HepG2 (cell line): Measurements from ENCODE around the gene GRID1. TPM values are rescaled to one million over a fixed set of nuclear protein-coding genes. Genes with fewer than 3 reads are reported as not detected.

Experiments used
- ATAC-seq: fragments of 200-7000 bp; cut with Tn5 transposase; 3 replicates; pipeline ENCODE4 v1.9.1; 2020; ENCODE audit warnings: mild to moderate bottlenecking, moderate library complexity
- BruUV-seq: library from RNA; stranded (reverse); fragments of 400-500 nt; replicated peaks from 2 replicates; lab custom pipeline; 2021; lab: Mats Ljungman, UMichigan
- CTCF ChIA-PET: fragments of 300-600 bp; formaldehyde crosslinking; extraction: SDS; loops from one replicate; lab custom pipeline; 2021; ENCODE audit warnings: low total read pairs, inconsistent platforms, low intra/inter-chr PET ratio; lab: Yijun Ruan, JAX
- POLR2A ChIA-PET: fragments of 350-600 bp; sonication (Branson Sonifier 250); formaldehyde crosslinking; loops from one replicate; lab custom pipeline; 2020; ENCODE audit warnings: antibody characterized with exemption, inconsistent platforms; lab: Yijun Ruan, JAX
- DNase-seq: peaks from one replicate; pipeline ENCODE4 v3.0.0-alpha.2; 2015; ENCODE audit warnings: low spot score
- FAIRE-seq: peaks from 3 replicates; lab custom pipeline; 2011; peaks lifted over from hg19 to GRCh38; lab: Jason Lieb, UNC
- H2AFZ ChIP-seq: one replicate; pipeline ENCODE4 v1.6.1; 2011; ENCODE audit warnings: low read length, inconsistent platforms
- H3K27ac ChIP-seq: fragments of 300-600 bp; 3 replicates; pipeline ENCODE4 v1.8.0; 2011; ENCODE audit warnings: mixed run types, mild to moderate bottlenecking, mixed read lengths, low read length, inconsistent platforms; ENCODE audit not compliant: insufficient read depth; ENCODE audit errors: extremely low read length
- H3K27me3 ChIP-seq, 2 experiments: fragments of 200-600 bp in 1 of 2; 2 replicates in 1 of 2; 3 replicates in 1 of 2; pipeline versions ENCODE4 v1.6.0 to v1.8.0; 2011; ENCODE audit warnings: low read length in 2 of 2, mild to moderate bottlenecking in 2 of 2, moderate library complexity in 2 of 2, inconsistent platforms in 1 of 2; ENCODE audit not compliant: insufficient read depth in 2 of 2, control insufficient read depth in 1 of 2
- H3K36me3 ChIP-seq, 2 experiments: fragments of 200-600 bp in 1 of 2; replicated peaks in 1 of 2; 2 replicates in 1 of 2; 3 replicates in 1 of 2; pipeline versions ENCODE4 v1.5.1 to v1.8.0; 2011; ENCODE audit warnings: low read length in 2 of 2, inconsistent platforms in 1 of 2; ENCODE audit not compliant: insufficient read depth in 2 of 2, control insufficient read depth in 1 of 2
- H3K4me1 ChIP-seq: 2 replicates; pipeline ENCODE4 v1.5.1; 2012; ENCODE audit warnings: low read length, inconsistent platforms; ENCODE audit not compliant: insufficient read depth
- H3K4me2 ChIP-seq: 2 replicates; pipeline ENCODE4 v1.6.0; 2011; ENCODE audit warnings: low read depth, low read length, inconsistent platforms
- H3K4me3 ChIP-seq, 3 experiments: fragments of 200-600 bp in 1 of 3; sonication (generic), shearing (Covaris generic) in 1 of 3; replicated peaks in 1 of 3; 2 replicates each; pipeline ENCODE4 v1.5.1; 2011 to 2016; ENCODE audit warnings: low read length in 3 of 3, inconsistent platforms in 2 of 3, low read depth in 2 of 3, mild to moderate bottlenecking in 2 of 3, control low read depth in 1 of 3, mixed read lengths in 1 of 3; ENCODE audit not compliant: insufficient read depth in 1 of 3
- H3K79me2 ChIP-seq: one replicate; pipeline ENCODE4 v1.6.1; 2011; ENCODE audit warnings: low read length, inconsistent platforms; ENCODE audit not compliant: insufficient read depth
- H3K9ac ChIP-seq: 2 replicates; pipeline ENCODE4 v1.6.0; 2011; ENCODE audit warnings: mild to moderate bottlenecking, low read depth, low read length, inconsistent platforms; ENCODE audit not compliant: insufficient read depth
- H3K9me3 ChIP-seq: 2 replicates; pipeline ENCODE4 v1.5.1; 2012; ENCODE audit warnings: mild to moderate bottlenecking, low read length
- H4K20me1 ChIP-seq: 2 replicates; pipeline ENCODE4 v1.6.0; 2011; ENCODE audit warnings: inconsistent platforms, mild to moderate bottlenecking, low read length, moderate library complexity; ENCODE audit not compliant: insufficient read depth
- CHD2 ChIP-seq: IDR thresholded peaks from 2 replicates; pipeline ENCODE4 v1.6.1; 2011; ENCODE audit warnings: low read depth, low read length, improper control_type of control experiment
- FOSL1 ChIP-seq: sonication (generic); formaldehyde crosslinking; IDR thresholded peaks from 2 replicates; pipeline ENCODE4 v1.9.0; 2021; ENCODE audit warnings: missing genetic modification reagents, borderline replicate concordance
- ISL2 ChIP-seq: sonication (generic); formaldehyde crosslinking; IDR thresholded peaks from 2 replicates; pipeline ENCODE4 v1.5.0; 2020; ENCODE audit warnings: missing genetic modification reagents
- SMAD9 ChIP-seq: sonication (generic); formaldehyde crosslinking; IDR thresholded peaks from 2 replicates; pipeline ENCODE4 v1.5.1; 2020; ENCODE audit warnings: mild to moderate bottlenecking, missing genetic modification reagents
- ZNF512B ChIP-seq: sonication (generic); formaldehyde crosslinking; IDR thresholded peaks from 2 replicates; pipeline ENCODE4 v1.5.1; 2020; ENCODE audit warnings: missing genetic modification reagents, mild to moderate bottlenecking, borderline replicate concordance
- ZNF768 ChIP-seq: sonication (generic); formaldehyde crosslinking; IDR thresholded peaks from 2 replicates; pipeline ENCODE4 v1.4.0; 2020; ENCODE audit warnings: missing genetic modification reagents
- WGBS: methylation state at CpG from one replicate; pipeline ENCODE4 v1.1.6; 2017; ENCODE audit warnings: low lambda C conversion rate; 5-methylcytosine and 5-hydroxymethylcytosine counted together
- in situ Hi-C: cut with HindIII; loops from 2 replicates; pipeline ENCODE4 v1.10.0; 2017; ENCODE audit warnings: low pct_unique_long_range_greater_than_20kb; ENCODE audit not compliant: extremely low pct_ligation_motif_present
- intact Hi-C: fragments of 100-400 bp; cut with micrococcal nuclease; formaldehyde crosslinking; loops from one replicate; pipeline ENCODE4 v1.10.0; 2022; ENCODE audit not compliant: unreplicated experiment
- polyA plus RNA-seq, 8 experiments: library from polyadenylated mRNA; depleted of rRNA in 3 of 8; stranded (reverse) in 7 of 8; unstranded in 1 of 8; fragments of >200 nt; fragmentation: Illumina TruSeq in 4 of 8; extraction: Trizol in 4 of 8; gene quantifications; 2 replicates each; pipeline versions ENCODE4 v1.2.1 to v1.2.3, GENCODE V29; 2011 to 2016; ENCODE audit warnings: low read depth in 4 of 8, missing spikeins in 1 of 8, mixed read lengths in 1 of 8; ENCODE audit not compliant: insufficient read depth in 1 of 8
- total RNA-seq, 5 experiments: library from RNA; depleted of rRNA; stranded (reverse); fragments of >200 nt; fragmentation: Illumina TruSeq; extraction: Trizol; gene quantifications; 2 replicates each; pipeline ENCODE4 v1.2.3, GENCODE V29; 2016; ENCODE audit warnings: low read depth in 1 of 5

GRID1 gene
- total and polyA plus RNA-seq, 2 of the 13 experiments (the other 11 are each of a cell fraction or from before 2014, with no cell fraction given): 0.05 TPM; not detected in 1

- Histone ChIP-seq H3K36me3 (no peaks in the 10 kb centered on the region), H3K79me2 (no peaks in the 10 kb centered on the region), H3K9ac (no peak overlapping the region), H2AFZ (no peak overlapping the region), H3K4me3 (no peak overlapping the region), H3K27me3 (peaks cover 5 to 6% of the 10 kb centered on the region in 2 experiments; a peak in 3 of 5 replicates), H3K9me3 (no peaks in the 10 kb centered on the region), H3K4me1 (peaks cover 34% of the 10 kb centered on the region), H3K27ac (no peak overlapping the region), H3K4me2 (no peak overlapping the region), H4K20me1 (no peaks in the 10 kb centered on the region)
- ATAC-seq (no peak), DNase-seq (no peak), FAIRE-seq (no peak)
- POLR2A ChIA-PET: no interaction called here
- CTCF ChIA-PET: no interaction called here
- in situ Hi-C loops (no loop called here), intact Hi-C loops (no loop called here)
- no TSS peak for BruUV-seq
- TF ChIP-seq ISL2 (CRISPR knock-in tag): no peak
- TF ChIP-seq ZNF768 (CRISPR knock-in tag): no peak
- no peak for TF ChIP-seq ZNF512B (CRISPR knock-in tag)
- TF ChIP-seq FOSL1 (CRISPR knock-in tag): no peak
- TF ChIP-seq SMAD9 (CRISPR knock-in tag): no peak
- TF ChIP-seq CHD2: no peak
- whole genome bisulfite sequencing: 35% methylated on average over 3 of the region's 5 CpGs
These were observed 199.4 kb downstream of the GRID1 start for GRCh38 chr10:86167121-86167761.
